ENCODE data around the gene METTL25B. TPM values are rescaled to one million over a fixed set of nuclear protein-coding genes. Genes with fewer than 3 reads are reported as not detected.

The METTL25B gene
- polyA plus RNA-seq, 1 donor from 2014 or later: 13.1 TPM

- Histone ChIP-seq H3F3A (ENCODE audit: insufficient read depth, low read length, poor library complexity, severe bottlenecking) (no peaks in the 10 kb centered on the region), H3K9me3 (ENCODE audit: low read length) (no peaks in the 10 kb centered on the region), H3K4me3 (ENCODE audit: low read length) (peak overlapping the region; percentile 93), H3K36me3 (ENCODE audit: insufficient read depth, low read length) (no peaks in the 10 kb centered on the region), H3K79me2 (replicated peaks; ENCODE audit: insufficient read depth, low read length) (peaks cover 47% of the 10 kb centered on the region), H2AFZ (ENCODE audit: low read depth, low read length) (no peak overlapping the region), H4K20me1 (ENCODE audit: insufficient read depth) (no peaks in the 10 kb centered on the region), H3K27me3 (ENCODE audit: insufficient read depth, low read depth, low read length) (no peaks in the 10 kb centered on the region), H3K27ac (ENCODE audit: low read length) (peak overlapping the region; percentile 83), H3K9ac (ENCODE audit: low read length) (peak overlapping the region; percentile 97), H3K4me2 (ENCODE audit: low read length) (peak overlapping the region; percentile 95), H3K9me2 (ENCODE audit: insufficient read depth, low read length) (no peaks in the 10 kb centered on the region)
- TF ChIP-seq TAF1 (IDR thresholded peaks at IDR 0.05; ENCODE audit: low read depth) (no peak), REST (IDR thresholded peaks at IDR 0.05; ENCODE audit: borderline replicate concordance) (no peak), RAD21 (conservative IDR thresholded peaks at IDR 0.05) (no peak), MXI1 (conservative IDR thresholded peaks at IDR 0.05; ENCODE audit: poor library complexity, severe bottlenecking) (no peak), EZH2 (IDR thresholded peaks at IDR 0.05; ENCODE audit: borderline replicate concordance, insufficient read depth, low read length, poor library complexity, severe bottlenecking) (no peak), POLR2AphosphoS5 (IDR thresholded peaks at IDR 0.05) (no peak), SMC3 (conservative IDR thresholded peaks at IDR 0.05; ENCODE audit: poor library complexity) (no peak), EP300 (conservative IDR thresholded peaks at IDR 0.05; ENCODE audit: poor library complexity, severe bottlenecking) (no peak)
- TF ChIP-seq, protein P1, sequence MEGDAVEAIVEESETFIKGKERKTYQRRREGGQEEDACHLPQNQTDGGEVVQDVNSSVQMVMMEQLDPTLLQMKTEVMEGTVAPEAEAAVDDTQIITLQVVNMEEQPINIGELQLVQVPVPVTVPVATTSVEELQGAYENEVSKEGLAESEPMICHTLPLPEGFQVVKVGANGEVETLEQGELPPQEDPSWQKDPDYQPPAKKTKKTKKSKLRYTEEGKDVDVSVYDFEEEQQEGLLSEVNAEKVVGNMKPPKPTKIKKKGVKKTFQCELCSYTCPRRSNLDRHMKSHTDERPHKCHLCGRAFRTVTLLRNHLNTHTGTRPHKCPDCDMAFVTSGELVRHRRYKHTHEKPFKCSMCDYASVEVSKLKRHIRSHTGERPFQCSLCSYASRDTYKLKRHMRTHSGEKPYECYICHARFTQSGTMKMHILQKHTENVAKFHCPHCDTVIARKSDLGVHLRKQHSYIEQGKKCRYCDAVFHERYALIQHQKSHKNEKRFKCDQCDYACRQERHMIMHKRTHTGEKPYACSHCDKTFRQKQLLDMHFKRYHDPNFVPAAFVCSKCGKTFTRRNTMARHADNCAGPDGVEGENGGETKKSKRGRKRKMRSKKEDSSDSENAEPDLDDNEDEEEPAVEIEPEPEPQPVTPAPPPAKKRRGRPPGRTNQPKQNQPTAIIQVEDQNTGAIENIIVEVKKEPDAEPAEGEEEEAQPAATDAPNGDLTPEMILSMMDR (IDR thresholded peaks at IDR 0.05; ENCODE audit: poor library complexity, severe bottlenecking): no peak
Observed at GRCh38 chr1:156768610-156769295, 40.5 kb downstream of the METTL25B start.

DNA sequence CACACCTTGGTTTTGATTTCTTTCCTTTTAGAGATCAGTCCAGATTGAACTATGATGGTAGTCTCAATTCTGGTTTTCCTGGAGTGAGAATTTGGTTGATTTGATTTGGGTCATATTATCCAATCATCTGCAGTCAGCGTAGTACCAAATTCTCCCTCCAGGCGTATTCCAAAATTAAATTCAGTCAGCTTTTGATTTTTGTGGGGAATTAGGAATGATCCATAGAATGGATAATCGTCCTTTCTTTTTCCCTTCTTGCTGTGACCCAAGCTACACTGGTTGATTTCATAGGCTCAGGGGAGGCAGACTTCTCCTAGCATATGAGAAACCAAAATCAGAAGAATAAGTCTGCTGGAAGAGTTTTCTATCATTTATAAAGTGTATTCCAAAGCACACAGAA is 44.0 kb downstream of the METTL25B start:
- H3K4me3 ChIP-seq (ENCODE audit: low read length): no peak overlapping the region
- no peaks in the 10 kb centered on the region for H3K36me3 ChIP-seq (ENCODE audit: insufficient read depth, low read length)
- H3K79me2 ChIP-seq (replicated peaks; ENCODE audit: insufficient read depth, low read length): peaks cover 56% of the 10 kb centered on the region
- H3K27ac ChIP-seq (ENCODE audit: low read length): no peak overlapping the region
- H3F3A ChIP-seq (ENCODE audit: insufficient read depth, low read length, poor library complexity, severe bottlenecking): no peaks in the 10 kb centered on the region
- no peak overlapping the region for H2AFZ ChIP-seq (ENCODE audit: low read depth, low read length)
- H3K4me2 ChIP-seq (ENCODE audit: low read length): no peak overlapping the region
- H4K20me1 ChIP-seq (ENCODE audit: insufficient read depth): no peaks in the 10 kb centered on the region
- H3K27me3 ChIP-seq (ENCODE audit: insufficient read depth, low read depth, low read length): no peaks in the 10 kb centered on the region
- TF ChIP-seq REST (IDR thresholded peaks at IDR 0.05; ENCODE audit: borderline replicate concordance) (no peak), EZH2 (IDR thresholded peaks at IDR 0.05; ENCODE audit: borderline replicate concordance, insufficient read depth, low read length, poor library complexity, severe bottlenecking) (no peak), EP300 (conservative IDR thresholded peaks at IDR 0.05; ENCODE audit: poor library complexity, severe bottlenecking) (no peak), RAD21 (conservative IDR thresholded peaks at IDR 0.05) (no peak), MXI1 (conservative IDR thresholded peaks at IDR 0.05; ENCODE audit: poor library complexity, severe bottlenecking) (no peak)
- no peak overlapping the region for H3K9ac ChIP-seq (ENCODE audit: low read length)
- H3K9me2 ChIP-seq (ENCODE audit: insufficient read depth, low read length): no peaks in the 10 kb centered on the region
- no peaks in the 10 kb centered on the region for H3K9me3 ChIP-seq (ENCODE audit: low read length)
